PC-9 (cell line): ENCODE measurements around the gene NUDT1.

Experiments
- EZH2 ChIP-seq: fragments of 200-600 bp; sonication (generic); IDR thresholded peaks from 2 replicates; pipeline ENCODE4 v1.8.0; 2017; ENCODE audit warnings: antibody characterized with exemption, low read depth
- TF ChIP-seq, protein P1 (sequence below): fragments of 200-600 bp; sonication (generic); conservative IDR thresholded peaks from 2 replicates; pipeline ENCODE4 v1.6.1; 2017; ENCODE audit warnings: mixed run types, antibody characterized with exemption, mild to moderate bottlenecking, moderate library complexity

- TF ChIP-seq, protein P1, sequence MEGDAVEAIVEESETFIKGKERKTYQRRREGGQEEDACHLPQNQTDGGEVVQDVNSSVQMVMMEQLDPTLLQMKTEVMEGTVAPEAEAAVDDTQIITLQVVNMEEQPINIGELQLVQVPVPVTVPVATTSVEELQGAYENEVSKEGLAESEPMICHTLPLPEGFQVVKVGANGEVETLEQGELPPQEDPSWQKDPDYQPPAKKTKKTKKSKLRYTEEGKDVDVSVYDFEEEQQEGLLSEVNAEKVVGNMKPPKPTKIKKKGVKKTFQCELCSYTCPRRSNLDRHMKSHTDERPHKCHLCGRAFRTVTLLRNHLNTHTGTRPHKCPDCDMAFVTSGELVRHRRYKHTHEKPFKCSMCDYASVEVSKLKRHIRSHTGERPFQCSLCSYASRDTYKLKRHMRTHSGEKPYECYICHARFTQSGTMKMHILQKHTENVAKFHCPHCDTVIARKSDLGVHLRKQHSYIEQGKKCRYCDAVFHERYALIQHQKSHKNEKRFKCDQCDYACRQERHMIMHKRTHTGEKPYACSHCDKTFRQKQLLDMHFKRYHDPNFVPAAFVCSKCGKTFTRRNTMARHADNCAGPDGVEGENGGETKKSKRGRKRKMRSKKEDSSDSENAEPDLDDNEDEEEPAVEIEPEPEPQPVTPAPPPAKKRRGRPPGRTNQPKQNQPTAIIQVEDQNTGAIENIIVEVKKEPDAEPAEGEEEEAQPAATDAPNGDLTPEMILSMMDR: no peak
- no peak for TF ChIP-seq EZH2
These were observed 30.0 kb downstream of the NUDT1 start for GRCh38 chr7:2272031-2272430.
